ENCODE results near the gene KLK1. TPM values are rescaled to one million over a fixed set of nuclear protein-coding genes. Genes with fewer than 3 reads are reported as not detected.

Gene KLK1
- 10.0 and 13.0 TPM in 2 replicates for total RNA-seq

DNA sequence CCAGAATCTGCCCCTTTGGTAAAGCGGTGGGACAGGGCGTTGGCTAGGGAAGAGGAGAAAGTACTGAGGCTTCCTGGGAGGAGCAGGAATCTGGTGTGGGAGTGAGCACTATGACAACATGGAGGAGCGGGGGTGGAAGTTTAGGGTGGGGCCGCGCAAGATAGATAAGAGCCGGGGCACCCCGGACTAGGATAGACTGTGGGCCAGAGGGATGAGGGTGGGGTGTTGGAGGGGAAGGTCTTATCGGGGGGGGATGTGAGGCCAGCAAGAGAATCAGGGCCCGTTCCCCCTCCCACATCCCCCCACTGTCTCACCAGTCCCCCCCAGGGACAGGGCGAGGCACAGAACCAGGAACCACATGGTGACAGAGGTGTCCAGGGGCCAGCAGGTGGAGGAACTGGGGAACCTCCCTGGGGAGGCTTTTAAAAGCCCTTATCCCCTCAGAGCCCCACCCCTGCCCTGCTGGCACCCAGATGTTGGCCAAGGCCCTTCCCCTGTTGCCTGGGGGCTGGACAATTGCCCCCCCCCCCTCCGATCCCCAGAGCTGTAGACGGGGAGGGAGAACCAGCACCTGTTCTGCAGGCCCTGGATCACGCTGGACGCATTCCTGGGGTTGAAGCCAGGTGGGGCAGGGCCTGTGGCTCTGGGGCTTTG, at the start of gene KLK1:
TSS of gene KLK1 (minus strand) at position 399 of the 654 bp plus-strand sequence. CDS start at position 360, 39 bp downstream.
- Mint-ChIP-seq H3K4me1 (peaks cover 46% of the 10 kb centered on the region), H3K9me3 (no peaks in the 10 kb centered on the region), H3K27ac (no peak within 1 kb of the TSS), H3K27me3 (peaks cover 20% of the 10 kb centered on the region), H3K36me3 (ENCODE audit: low read depth) (no peaks in the 10 kb centered on the region), H3K4me3 (no peak within 1 kb of the TSS)
- DNase-seq (no peak), ATAC-seq (ENCODE audit: low read depth) (no peak)
- CTCF ChIA-PET = interaction anchor here (0.6 kb wide), 1 partner anchor 886 kb away, joined by 3 read pairs; no protein-coding TSS in a partner anchor
- POLR2A ChIA-PET = interaction anchor here (2.7 kb wide), 1 partner anchor 18 kb away, joined by 7 read pairs; no protein-coding TSS in a partner anchor
- TF ChIP-seq, protein P1, sequence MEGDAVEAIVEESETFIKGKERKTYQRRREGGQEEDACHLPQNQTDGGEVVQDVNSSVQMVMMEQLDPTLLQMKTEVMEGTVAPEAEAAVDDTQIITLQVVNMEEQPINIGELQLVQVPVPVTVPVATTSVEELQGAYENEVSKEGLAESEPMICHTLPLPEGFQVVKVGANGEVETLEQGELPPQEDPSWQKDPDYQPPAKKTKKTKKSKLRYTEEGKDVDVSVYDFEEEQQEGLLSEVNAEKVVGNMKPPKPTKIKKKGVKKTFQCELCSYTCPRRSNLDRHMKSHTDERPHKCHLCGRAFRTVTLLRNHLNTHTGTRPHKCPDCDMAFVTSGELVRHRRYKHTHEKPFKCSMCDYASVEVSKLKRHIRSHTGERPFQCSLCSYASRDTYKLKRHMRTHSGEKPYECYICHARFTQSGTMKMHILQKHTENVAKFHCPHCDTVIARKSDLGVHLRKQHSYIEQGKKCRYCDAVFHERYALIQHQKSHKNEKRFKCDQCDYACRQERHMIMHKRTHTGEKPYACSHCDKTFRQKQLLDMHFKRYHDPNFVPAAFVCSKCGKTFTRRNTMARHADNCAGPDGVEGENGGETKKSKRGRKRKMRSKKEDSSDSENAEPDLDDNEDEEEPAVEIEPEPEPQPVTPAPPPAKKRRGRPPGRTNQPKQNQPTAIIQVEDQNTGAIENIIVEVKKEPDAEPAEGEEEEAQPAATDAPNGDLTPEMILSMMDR (IDR thresholded peaks at IDR 0.05) = no peak
- intact Hi-C loops (cut with micrococcal nuclease) = no loop called here

DNA sequence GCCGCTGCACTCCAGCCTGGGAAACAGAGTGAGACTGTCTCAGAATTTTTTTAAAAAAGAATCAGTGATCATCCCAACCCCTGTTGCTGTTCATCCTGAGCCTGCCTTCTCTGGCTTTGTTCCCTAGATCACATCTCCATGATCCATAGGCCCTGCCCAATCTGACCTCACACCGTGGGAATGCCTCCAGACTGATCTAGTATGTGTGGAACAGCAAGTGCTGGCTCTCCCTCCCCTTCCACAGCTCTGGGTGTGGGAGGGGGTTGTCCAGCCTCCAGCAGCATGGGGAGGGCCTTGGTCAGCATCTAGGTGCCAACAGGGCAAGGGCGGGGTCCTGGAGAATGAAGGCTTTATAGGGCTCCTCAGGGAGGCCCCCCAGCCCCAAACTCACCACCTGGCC, 49.5 kb upstream of the KLK1 start, which contains the start of gene KLK2:
TSS of gene KLK2 (plus strand) at position 384 of the 400 bp plus-strand sequence. CDS start 35 bp downstream, outside the sequence.
- no peak for ATAC-seq (ENCODE audit: low read depth)
- CTCF ChIA-PET = no interaction called here
- H3K27me3 Mint-ChIP-seq = peaks cover 22% of the 10 kb centered on the region
- H3K4me1 Mint-ChIP-seq = no peaks in the 10 kb centered on the region
- H3K4me3 Mint-ChIP-seq = no peak within 1 kb of the TSS
- H3K36me3 Mint-ChIP-seq (ENCODE audit: low read depth) = no peaks in the 10 kb centered on the region
- POLR2A ChIA-PET = no interaction called here
- intact Hi-C loops (cut with micrococcal nuclease) = no loop called here
- no peak for DNase-seq
- no peaks in the 10 kb centered on the region for H3K9me3 Mint-ChIP-seq
- H3K27ac Mint-ChIP-seq = no peak within 1 kb of the TSS
- TF ChIP-seq, protein P1 (IDR thresholded peaks at IDR 0.05) = no peak

DNA sequence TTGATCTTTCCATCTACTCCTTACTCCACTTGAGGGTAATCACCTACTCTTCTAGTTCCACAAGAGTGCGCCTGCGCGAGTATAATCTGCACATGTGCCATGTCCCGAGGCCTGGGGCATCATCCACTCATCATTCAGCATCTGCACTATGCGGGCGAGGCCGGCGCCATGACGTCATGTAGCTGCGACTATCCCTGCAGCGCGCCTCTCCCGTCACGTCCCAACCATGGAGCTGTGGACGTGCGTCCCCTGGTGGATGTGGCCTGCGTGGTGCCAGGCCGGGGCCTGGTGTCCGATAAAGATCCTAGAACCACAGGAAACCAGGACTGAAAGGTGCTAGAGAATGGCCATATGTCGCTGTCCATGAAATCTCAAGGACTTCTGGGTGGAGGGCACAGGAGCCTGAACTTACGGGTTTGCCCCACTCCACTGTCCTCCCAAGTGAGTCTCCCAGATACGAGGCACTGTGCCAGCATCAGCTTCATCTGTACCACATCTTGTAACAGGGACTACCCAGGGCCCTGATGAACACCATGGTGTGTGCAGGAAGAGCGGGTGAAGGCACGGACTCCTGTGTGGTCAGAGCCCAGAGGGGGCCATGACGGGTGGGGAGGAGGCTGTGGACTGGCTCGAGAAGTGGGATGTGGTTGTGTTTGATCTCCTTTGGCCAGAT, 47.0 kb upstream of the KLK1 start:
- intact Hi-C loops (cut with micrococcal nuclease) = no loop called here
- Mint-ChIP-seq H3K27ac (no peak overlapping the region), H3K27me3 (peaks cover 27% of the 10 kb centered on the region), H3K9me3 (no peaks in the 10 kb centered on the region), H3K36me3 (ENCODE audit: low read depth) (no peaks in the 10 kb centered on the region), H3K4me3 (no peak overlapping the region), H3K4me1 (no peaks in the 10 kb centered on the region)
- ChIA-PET POLR2A (no interaction called here), CTCF (no interaction called here)
- DNase-seq = no peak
- no peak for ATAC-seq (ENCODE audit: low read depth)
- TF ChIP-seq, protein P1 (IDR thresholded peaks at IDR 0.05) = no peak

- ATAC-seq (ENCODE audit: low read depth) (no peak), DNase-seq (no peak)
- H3K4me1 Mint-ChIP-seq = no peaks in the 10 kb centered on the region
- ChIA-PET CTCF (no interaction called here), POLR2A (no interaction called here)
- intact Hi-C loops (cut with micrococcal nuclease) = no loop called here
- no peaks in the 10 kb centered on the region for H3K36me3 Mint-ChIP-seq (ENCODE audit: low read depth)
- H3K4me3 Mint-ChIP-seq = no peak overlapping the region
- peaks cover 27% of the 10 kb centered on the region for H3K27me3 Mint-ChIP-seq
- no peaks in the 10 kb centered on the region for H3K9me3 Mint-ChIP-seq
- no peak overlapping the region for H3K27ac Mint-ChIP-seq
- TF ChIP-seq, protein P1 (IDR thresholded peaks at IDR 0.05) = no peak
Observed at GRCh38 chr19:50869479-50869878, 45.9 kb upstream of the KLK1 start.

GRCh38 chr19:50861496-50862286, 38.1 kb upstream of the KLK1 start:
- intact Hi-C loops (cut with micrococcal nuclease) = no loop called here
- Mint-ChIP-seq H3K9me3 (no peaks in the 10 kb centered on the region), H3K36me3 (ENCODE audit: low read depth) (no peaks in the 10 kb centered on the region), H3K27me3 (peaks cover 46% of the 10 kb centered on the region), H3K4me1 (no peaks in the 10 kb centered on the region), H3K27ac (no peak overlapping the region), H3K4me3 (no peak overlapping the region)
- ChIA-PET POLR2A (no interaction called here), CTCF (no interaction called here)
- TF ChIP-seq, protein P1 (IDR thresholded peaks at IDR 0.05) = no peak
- ATAC-seq (ENCODE audit: low read depth) = no peak
- no peak for DNase-seq
